Daoy (cell line): Measurements from ENCODE around the gene GNRH2. TPM values are rescaled to one million over a fixed set of nuclear protein-coding genes. Genes with fewer than 3 reads are reported as not detected.
"Not testable (repeated sequence)": the region's sequence is repeated elsewhere in the genome, so short reads cannot be mapped to it uniquely, and the experiment has no call there.

Experiments
- DNase-seq: peaks from one replicate; pipeline ENCODE4 v3.0.0-alpha.2; 2015; ENCODE audit warnings: low read depth
- total RNA-seq: library from RNA; depleted of rRNA; stranded (reverse); fragments of >200 nt; shearing (Covaris generic); gene quantifications from 2 replicates; pipeline ENCODE4 v1.2.3, GENCODE V29; 2014

The GNRH2 gene
- total RNA-seq, 1 experiment from 2014 or later: not detected

DNA sequence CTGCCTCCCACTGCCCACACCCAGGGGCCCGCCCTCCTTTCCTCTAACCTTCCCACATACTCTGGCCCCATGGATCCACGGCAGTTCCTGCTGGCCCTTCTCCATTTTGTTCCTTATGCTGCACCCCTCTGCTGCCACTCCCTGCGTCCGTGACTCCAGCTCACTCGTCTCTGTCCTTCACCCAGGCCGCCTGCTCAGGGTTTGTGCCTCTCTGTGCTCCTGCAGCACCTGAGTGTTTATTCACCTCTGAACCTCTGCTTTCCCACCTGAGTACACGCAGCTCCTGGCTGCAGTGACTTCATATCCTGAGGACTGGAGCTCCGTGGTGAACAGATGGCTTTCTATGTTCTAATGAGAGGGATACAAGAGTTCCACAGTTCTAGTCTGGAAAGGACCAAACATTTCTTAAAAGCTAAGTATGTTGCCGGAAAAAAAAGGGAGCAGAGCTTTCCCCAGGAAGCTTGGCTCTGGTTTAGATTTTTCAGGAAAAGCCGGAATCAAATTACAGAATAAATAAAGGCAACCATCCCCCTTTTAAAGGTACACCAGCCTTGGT lies 1.5 kb upstream of the GNRH2 start:
- no peak for DNase-seq

DNA sequence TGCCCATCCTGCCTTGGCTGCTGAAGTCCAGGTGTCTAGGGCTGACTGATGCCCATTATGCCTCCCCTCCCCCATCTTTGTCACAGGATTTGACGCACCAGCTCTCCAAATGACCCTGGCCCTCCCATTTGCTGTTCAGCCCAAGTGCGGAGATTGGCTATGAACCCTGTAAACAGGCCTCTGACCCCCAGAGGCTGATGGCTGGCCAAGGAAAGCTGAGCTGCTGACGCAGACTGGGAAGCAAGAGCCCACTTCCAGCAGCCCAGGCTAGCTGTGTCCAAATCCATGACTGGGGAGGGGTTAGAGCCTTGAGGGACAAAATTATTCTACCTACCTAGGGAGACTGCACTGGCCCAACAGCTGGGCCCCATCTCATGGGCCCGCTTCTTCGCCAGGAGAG lies 797 bp upstream of the GNRH2 start:
- no peak for DNase-seq

- DNase-seq: no peak
These were observed 1.0 kb downstream of the GNRH2 start for GRCh38 chr20:3044336-3044965.

DNA sequence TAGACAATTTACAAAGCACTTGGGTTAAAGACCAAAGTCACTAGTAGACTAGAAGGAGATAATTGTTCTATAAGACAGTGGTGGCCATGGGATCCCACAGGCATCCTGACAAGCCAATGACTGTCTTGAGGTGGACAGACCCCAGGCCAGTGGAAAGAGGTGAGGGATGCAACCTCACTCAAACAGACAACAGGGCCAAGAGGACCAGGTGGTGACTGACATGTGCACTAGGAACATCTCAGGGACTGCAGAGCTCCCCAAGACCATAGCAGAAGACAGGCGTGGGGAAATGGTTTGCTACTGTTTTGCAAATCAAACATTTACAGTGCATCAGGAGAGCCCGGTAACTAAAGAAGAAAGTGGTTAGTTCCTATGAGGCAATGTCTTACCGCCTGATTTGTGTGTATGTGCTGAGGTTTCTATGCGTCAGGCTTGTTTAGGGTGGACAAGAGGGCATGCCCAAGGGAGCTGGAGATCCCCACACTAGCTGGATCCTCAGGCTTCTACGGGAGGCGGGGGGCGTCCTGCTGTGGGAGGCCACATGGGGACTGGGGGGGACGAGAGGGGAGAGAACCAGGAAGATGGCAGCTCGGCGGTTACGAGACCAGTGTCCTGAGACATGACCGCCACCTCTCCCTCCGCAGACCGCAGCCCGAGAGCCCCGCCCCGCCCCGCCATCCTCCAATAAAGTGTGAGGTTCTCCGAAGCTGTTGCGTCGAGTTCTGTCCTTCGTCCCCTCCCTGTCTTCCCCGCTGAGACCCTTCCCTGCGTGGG lies 1.8 kb downstream of the GNRH2 start:
- DNase-seq: peak; percentile 75

DNA sequence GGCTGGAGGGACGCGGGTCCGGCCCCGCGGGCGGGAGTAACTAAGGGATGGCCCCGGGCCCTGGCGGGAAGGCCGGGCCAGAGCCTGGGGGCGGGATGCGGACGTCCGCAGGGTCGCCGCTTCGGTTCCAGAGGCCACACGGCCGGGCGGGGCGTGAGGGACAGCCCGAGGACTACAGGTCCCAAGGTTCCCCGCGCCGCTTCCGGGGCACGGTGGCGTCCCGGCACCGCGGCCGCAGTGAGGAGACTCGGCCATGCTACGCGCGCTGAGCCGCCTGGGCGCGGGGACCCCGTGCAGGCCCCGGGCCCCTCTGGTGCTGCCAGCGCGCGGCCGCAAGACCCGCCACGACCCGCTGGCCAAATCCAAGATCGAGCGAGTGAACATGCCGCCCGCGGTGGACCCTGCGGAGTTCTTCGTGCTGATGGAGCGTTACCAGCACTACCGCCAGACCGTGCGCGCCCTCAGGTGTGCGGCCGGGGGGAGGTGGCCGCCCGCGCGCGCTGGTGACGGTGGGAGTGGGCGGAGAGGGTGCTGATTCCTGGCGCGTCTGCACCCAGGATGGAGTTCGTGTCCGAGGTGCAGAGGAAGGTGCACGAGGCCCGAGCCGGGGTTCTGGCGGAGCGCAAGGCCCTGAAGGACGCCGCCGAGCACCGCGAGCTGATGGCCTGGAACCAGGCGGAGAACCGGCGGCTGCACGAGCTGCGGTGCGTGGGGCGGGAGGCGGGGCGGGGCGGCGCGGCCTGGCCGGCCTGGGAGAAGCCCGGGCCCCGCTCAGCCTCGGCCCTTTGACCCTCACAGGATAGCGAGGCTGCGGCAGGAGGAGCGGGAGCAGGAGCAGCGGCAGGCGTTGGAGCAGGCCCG lies 2.6 kb downstream of the GNRH2 start, which contains the start of gene MRPS26:
TSS of gene MRPS26 (plus strand) at position 237 of the 861 bp plus-strand sequence. CDS start at position 254, 17 bp downstream.
- peak; percentile 91 for DNase-seq

DNA sequence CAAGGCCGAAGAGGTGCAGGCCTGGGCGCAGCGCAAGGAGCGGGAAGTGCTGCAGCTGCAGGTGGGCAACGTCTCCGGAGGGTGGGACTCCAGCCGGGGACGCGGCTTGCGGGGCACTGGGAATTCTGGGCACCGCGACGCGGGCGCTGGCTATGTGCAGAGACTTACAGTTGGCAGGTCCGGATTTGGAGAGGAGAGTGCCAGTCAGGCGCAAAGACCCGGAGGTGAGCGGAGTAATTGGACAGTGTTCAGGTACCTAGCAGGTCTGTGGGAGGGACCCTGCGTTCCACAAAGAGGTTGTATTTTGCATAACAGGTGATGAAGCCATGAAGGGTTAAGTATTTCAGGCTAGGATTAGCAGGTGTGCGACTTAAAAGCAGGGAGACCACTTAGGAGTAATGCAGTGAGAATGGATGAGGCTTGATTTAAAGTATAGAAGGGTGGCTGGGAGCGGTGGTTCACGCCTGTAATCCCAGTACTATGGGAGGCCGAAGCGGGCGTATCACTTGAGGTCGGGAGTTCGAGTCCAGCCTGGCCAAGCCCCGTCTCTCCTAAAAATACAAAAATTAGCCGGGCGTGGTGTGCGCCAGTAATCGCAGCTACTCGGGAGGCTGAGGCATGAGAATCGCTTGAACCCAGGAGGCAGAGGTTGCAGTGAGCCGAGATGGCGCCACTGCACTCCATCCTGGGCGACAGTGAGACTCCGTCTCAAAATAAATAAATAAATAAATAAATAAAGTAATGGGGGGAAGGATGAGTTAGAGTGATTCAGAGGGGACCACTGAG lies 3.4 kb downstream of the GNRH2 start:
- DNase-seq: no peak

DNA sequence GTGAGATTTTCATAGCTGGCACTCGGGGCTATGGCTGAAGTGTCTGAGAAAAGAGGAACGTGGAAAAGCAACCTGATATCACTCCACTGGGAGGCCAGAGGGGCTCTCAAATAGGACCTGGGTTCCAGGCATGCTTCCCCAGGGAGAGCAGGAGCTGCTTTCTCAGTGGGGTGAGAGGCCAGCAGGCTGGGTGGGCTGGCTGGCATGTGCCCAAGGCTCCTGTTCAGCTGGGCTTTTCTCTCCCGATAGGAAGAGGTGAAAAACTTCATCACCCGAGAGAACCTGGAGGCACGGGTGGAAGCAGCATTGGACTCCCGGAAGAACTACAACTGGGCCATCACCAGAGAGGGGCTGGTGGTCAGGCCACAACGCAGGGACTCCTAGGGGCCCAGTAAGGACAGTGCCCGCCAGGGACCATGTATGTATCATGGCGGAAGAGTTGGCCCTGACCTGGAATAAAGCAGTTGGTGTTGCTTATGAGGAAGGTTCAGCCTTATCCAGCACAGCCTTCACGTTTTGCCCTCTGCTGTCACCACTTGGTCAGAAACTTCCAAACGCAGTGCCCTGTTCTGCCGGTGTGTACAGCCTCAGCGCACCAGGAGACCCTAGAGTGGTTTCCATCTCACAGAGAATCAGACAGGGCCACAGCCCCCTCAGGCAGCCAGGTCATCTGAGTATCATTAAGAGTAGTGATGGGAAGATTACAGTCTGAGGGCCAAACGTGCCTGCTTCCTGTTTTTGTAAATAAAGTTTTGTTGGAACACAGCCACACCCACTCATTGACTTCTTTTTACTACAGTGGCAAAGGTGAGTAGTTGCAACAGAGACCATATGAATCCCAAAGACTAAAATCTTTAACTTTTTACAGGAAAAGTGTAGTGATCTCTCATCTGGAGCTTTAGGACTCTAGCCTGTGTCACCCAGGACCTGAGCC lies 4.3 kb downstream of the GNRH2 start:
- DNase-seq: no peak

DNA sequence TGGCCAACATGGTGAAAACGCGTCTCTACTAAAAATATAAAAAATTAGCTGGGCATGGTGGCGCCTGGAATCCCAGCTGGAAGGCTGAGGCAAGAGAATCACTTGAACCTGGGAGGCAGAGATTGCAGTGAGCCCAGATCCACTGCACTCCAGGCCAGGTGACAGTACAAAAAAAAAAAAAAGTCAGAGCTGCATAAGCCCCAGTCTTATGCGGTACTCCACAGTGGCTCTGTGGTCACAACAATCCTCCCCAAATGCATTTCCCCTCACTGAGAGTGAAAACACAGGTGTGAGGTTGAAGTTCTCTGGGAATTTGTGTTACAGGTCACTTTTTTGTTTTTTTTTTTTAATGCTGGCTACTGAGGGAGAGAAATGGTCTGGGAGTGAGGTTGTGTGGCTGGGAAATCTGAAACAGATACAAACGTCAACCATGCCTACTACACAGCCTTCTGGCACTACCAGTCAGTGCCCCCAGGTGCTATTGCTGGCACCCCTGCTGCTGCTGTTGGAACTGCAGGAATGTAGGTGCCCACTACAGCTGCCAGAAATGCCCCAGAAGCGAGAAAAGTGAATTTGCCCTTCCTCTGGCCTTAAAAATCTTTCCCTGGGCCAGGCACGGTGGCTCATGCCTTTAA lies 8.1 kb downstream of the GNRH2 start:
- DNase-seq: no peak

- DNase-seq: no peak
These were observed 16.1 kb downstream of the GNRH2 start for GRCh38 chr20:3059489-3059888.

DNA sequence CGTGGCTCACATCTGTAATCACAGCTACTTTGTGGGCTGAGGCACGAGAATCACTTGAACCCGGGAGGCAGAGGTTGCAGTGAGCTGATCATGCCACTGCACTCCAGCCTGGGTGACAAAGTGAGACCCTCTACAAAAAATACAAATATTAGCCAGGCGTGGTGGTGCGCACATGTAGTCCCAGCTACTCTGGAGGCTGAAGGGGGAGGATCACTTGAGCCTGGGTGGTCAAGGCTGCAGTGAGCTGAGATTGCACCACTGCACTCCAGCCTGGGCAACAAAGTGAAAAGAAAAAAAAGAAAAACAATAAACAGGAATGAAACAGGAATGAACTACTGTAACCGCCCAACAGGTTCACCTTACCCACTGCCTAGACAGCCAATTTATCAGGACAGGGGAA lies 20.7 kb downstream of the GNRH2 start:
- not testable (repeated sequence) for DNase-seq

GRCh38 chr20:3067139-3068014 lies 24.0 kb downstream of the GNRH2 start:
- DNase-seq: no peak

- no peak for DNase-seq
These were observed 24.7 kb downstream of the GNRH2 start for GRCh38 chr20:3068075-3068474.

DNA sequence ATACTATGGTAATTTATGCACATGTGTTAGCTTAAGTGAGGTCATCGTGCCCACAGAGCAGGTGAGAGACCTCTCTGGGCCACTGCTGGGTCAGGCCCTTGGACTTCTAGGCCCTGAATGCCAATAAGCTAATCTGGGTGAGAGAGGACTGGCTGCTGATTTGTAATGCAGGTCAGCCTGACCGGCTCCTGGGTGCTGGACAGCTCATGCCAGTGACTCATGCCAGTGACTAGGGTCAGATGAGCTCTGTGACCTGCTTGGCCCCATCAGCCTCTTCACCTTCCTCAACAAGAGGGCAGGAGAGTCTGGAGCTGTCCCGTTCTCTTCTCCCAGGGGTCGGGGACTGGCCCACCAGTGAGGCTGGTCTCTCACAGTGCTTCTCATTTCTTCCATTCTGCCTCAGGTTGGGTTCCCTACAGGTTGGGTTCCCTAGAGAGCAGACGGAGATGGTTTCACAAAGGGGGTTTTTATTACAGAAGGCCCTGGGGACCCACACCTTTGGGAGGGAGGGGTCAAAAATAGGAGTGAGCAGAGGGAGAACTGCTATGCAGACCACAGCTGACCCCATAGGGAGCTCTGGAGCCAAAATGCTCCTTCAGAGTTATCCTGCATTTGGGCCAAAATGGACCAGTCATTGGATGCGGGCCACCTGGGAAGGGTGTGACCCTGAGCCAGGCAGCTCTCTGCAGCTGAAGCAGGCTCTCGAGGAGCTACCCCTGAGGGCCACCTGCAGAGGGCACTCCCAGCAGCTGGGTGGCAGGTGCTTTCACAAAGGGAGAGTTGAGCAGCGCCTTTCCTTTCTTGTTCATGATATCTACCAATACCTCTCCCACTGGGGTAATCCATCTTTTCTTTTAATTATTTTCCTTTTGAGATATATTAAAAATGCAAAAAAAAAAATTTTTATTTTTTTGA lies 25.8 kb downstream of the GNRH2 start:
- no peak for DNase-seq

DNA sequence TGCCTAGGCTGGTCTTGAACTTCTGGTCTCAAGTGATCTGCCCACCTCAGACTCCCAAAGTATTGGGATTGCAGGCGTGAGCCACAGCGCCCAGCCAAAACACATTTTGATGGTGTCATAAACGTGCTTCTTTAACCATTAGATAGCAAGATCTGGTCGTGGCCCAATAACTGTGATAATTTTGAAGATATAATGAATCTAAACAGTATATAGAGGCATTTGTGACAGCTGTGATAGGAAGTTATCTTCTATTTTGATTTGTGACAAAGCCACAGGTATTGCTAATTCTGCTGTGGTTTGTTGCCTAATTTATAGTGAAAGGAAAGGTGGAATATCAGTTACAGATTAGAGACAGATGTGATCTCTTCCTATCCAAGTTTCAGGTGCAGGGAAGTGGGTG lies 27.3 kb downstream of the GNRH2 start:
- no peak for DNase-seq

DNA sequence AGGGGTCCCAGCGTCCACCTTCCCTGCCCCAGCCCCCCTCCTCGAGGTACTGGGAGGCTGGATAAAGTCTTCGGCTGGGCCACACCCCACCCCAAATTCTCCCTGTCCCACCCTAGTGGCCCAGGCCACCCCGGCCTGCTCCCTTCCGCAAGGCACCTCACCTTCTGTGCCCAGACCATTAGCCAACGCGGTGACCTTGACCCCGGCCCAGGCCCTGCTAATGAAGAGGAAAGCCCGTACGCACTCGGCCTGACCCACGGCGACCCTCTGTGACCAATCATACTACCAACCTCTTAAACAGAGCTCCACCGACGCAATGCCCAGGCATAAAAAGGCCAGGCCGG lies 27.8 kb downstream of the GNRH2 start:
- DNase-seq: no peak

GRCh38 chr20:3071610-3072529 lies 28.4 kb downstream of the GNRH2 start, which contains the start of gene OXT:
Gene OXT (plus strand): TSS chr20:3071620. CDS start chr20:3071656, 36 bp downstream.
- DNase-seq: no peak
